GM19452 (cell line): ENCODE data around the gene CD244.

Source experiments
- ATAC-seq: cut with Tn5 transposase; IDR thresholded peaks from one replicate; pipeline ENCODE4 v1.9.1; 2021; ENCODE audit not compliant: unreplicated experiment

CD244 gene

GRCh38 chr1:160781914-160782689, 80.6 kb downstream of the CD244 start:
- peak; percentile 94 for ATAC-seq

GRCh38 chr1:160781186-160781766, 81.4 kb downstream of the CD244 start:
- ATAC-seq: no peak

- no peak for ATAC-seq
These were observed 82.3 kb downstream of the CD244 start for GRCh38 chr1:160780398-160780755.
